Breast epithelium (tissue), 3 donors: ENCODE data around the gene SCTR.

ENCODE experiments used
- CTCF ChIP-seq, 3 donors: fragments of 450-650 bp; IDR thresholded peaks; one replicate each; pipeline ENCODE4 v1.5.1; 2016 to 2017; ENCODE audit warnings: antibody characterized with exemption in 3 of 3, mild to moderate bottlenecking in 3 of 3, moderate library complexity in 3 of 3
- POLR2A ChIP-seq: fragments of 450-650 bp; IDR thresholded peaks from one replicate; pipeline ENCODE4 v1.6.1; 2016; ENCODE audit warnings: antibody characterized with exemption, mild to moderate bottlenecking, moderate library complexity
- POLR2AphosphoS5 ChIP-seq, 3 donors: sonication (generic); formaldehyde crosslinking; IDR thresholded peaks; one replicate each; pipeline ENCODE4 v1.6.1; 2017; ENCODE audit warnings: antibody characterized with exemption in 3 of 3

DNA sequence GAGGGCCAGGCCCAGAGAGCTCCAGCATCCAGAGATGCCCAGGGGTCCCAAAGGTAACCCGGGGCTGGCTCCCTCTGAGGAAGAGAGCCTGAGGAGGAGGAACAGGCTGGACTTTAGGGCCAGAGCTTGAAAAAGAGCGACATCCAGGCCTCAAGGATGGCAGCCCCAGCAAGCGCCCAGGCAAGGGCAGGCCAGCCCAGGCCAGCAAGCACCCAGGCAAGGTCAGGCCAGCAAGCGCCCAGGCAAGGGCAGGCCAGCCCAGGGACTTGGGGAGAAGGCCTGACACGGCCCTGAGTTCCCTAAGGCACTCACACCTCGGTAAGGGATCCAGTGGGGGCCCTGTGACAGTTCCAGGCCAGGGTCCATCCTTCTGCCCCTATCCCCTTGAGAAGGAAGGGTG lies 127.1 kb downstream of the SCTR start:
- TF ChIP-seq POLR2A (no peak), CTCF (IDR thresholded peaks at IDR 0.05) (no peak), POLR2AphosphoS5 (IDR thresholded peaks at IDR 0.05) (no peak)
